MM.1S (cell line): ENCODE data around the gene FIGN.

ENCODE experiments used
- EZH2phosphoT487 ChIP-seq: fragments of 300-600 bp; sonication (generic); IDR thresholded peaks from 2 replicates; pipeline ENCODE4 v1.6.1; 2018; ENCODE audit warnings: antibody characterized with exemption, low read length
- TF ChIP-seq, protein P1 (sequence below): fragments of 300-600 bp; sonication (generic); IDR thresholded peaks from 2 replicates; pipeline ENCODE4 v1.5.1; 2016; ENCODE audit warnings: antibody characterized with exemption, low read length, mixed read lengths

GRCh38 chr2:163558251-163559021 lies 177.4 kb downstream of the FIGN start:
- TF ChIP-seq, protein P1, sequence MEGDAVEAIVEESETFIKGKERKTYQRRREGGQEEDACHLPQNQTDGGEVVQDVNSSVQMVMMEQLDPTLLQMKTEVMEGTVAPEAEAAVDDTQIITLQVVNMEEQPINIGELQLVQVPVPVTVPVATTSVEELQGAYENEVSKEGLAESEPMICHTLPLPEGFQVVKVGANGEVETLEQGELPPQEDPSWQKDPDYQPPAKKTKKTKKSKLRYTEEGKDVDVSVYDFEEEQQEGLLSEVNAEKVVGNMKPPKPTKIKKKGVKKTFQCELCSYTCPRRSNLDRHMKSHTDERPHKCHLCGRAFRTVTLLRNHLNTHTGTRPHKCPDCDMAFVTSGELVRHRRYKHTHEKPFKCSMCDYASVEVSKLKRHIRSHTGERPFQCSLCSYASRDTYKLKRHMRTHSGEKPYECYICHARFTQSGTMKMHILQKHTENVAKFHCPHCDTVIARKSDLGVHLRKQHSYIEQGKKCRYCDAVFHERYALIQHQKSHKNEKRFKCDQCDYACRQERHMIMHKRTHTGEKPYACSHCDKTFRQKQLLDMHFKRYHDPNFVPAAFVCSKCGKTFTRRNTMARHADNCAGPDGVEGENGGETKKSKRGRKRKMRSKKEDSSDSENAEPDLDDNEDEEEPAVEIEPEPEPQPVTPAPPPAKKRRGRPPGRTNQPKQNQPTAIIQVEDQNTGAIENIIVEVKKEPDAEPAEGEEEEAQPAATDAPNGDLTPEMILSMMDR, result no peak
- TF ChIP-seq EZH2phosphoT487, result no peak
